T-helper 2 cell treated with Interferon-gamma antibody and Interleukin-4, amounts not matched to agents 5 μg/mL and 100 μg/mL, for 36 hours (primary cell): ENCODE results near the gene ZDHHC11B.
"Not testable (repeated sequence)": the region's sequence is repeated elsewhere in the genome, so short reads cannot be mapped to it uniquely, and the experiment has no call there.

Source experiments
- DNase-seq: peaks from one replicate; pipeline ENCODE4 v3.0.0; 2021; ENCODE audit warnings: low spot score
- H3K27ac Mint-ChIP-seq: one replicate; pipeline ENCODE4 v1.8.0; 2021; ENCODE audit warnings: mild to moderate bottlenecking, mixed read lengths
- H3K27me3 Mint-ChIP-seq: one replicate; pipeline ENCODE4 v1.8.0; 2021; ENCODE audit warnings: low read depth, mixed read lengths
- H3K36me3 Mint-ChIP-seq: one replicate; pipeline ENCODE4 v1.8.0; 2021; ENCODE audit warnings: low read depth, mixed read lengths
- H3K4me1 Mint-ChIP-seq: one replicate; pipeline ENCODE4 v1.8.0; 2021; ENCODE audit warnings: low read depth, mixed read lengths
- H3K4me3 Mint-ChIP-seq: one replicate; pipeline ENCODE4 v1.8.0; 2022; ENCODE audit warnings: mild to moderate bottlenecking, moderate library complexity, mixed read lengths
- H3K9me3 Mint-ChIP-seq: one replicate; pipeline ENCODE4 v1.8.0; 2021; ENCODE audit warnings: mixed read lengths

Gene ZDHHC11B

DNA sequence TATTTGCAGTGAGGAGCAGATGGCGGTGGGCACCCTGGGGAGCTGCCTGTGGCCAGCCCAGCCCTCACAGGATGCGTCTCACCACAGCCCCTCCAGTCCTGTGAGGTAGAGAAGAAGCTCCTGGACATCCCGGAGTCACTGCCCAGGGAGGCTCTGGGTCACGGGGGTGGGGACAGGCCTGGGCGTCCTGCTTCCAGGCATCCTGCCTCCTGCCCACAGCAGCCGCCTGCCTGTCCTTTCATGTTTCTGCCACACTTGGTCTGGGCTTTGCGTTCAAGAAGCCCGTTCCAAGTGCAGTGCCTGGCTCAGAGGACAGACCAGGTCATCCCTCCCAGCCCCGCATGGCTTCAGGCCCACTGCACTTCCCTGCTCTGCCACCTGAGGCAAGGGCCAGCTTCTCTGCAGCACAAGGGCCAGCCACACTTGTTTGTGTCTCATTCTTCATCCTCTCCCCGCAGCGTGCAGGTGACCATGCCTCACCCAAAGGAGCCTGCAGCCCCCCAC, 38.2 kb downstream of the ZDHHC11B start:
- Mint-ChIP-seq H3K4me1 (no peaks in the 10 kb centered on the region), H3K36me3 (no peaks in the 10 kb centered on the region), H3K4me3 (no peak overlapping the region), H3K27ac (no peak overlapping the region), H3K9me3 (no peaks in the 10 kb centered on the region), H3K27me3 (peaks cover 7% of the 10 kb centered on the region)
- DNase-seq = no peak

DNA sequence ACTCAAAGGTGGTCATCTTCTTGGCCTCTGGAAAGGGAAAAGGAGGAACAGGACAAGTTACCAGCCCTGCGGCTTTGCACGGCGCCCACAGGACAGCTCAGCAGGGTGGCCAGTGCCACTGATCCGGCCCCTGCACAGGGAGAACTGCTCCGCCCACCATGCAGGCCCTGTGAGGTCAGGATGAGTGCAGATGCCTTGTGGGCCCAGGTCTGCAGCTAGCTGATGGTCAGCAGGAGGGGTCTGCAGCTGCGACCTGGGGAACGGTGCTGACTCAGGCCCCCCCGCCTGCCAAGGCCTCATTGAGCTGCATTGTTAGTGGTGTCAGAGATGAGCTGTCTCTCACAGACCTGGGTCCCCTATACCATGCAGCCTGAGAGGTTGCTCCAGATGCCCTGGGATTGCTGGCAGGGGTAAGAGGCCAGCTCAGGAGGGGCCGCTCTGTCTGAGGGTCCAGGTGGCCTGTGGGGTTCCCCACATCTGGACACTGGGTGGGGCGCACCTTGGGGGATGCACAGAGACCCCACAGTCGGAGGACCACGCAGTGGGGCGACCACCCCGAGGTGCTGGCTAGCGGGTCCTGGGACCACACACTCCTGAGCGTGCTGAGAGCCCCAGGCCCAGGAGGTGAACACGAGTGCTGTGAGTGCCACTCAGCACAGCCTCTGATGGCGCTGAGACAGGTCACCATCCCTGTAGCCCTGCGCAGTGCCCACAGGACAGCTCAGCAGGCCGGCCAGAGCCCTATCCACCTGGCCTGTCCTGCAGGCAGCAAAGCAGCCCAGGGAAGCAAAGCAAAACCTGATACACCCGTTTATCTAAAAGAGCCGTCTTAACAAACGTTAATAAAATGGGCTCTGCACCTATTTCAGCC, 39.0 kb downstream of the ZDHHC11B start:
- not testable (repeated sequence) for H3K36me3 Mint-ChIP-seq, H3K27ac Mint-ChIP-seq, H3K4me1 Mint-ChIP-seq

DNA sequence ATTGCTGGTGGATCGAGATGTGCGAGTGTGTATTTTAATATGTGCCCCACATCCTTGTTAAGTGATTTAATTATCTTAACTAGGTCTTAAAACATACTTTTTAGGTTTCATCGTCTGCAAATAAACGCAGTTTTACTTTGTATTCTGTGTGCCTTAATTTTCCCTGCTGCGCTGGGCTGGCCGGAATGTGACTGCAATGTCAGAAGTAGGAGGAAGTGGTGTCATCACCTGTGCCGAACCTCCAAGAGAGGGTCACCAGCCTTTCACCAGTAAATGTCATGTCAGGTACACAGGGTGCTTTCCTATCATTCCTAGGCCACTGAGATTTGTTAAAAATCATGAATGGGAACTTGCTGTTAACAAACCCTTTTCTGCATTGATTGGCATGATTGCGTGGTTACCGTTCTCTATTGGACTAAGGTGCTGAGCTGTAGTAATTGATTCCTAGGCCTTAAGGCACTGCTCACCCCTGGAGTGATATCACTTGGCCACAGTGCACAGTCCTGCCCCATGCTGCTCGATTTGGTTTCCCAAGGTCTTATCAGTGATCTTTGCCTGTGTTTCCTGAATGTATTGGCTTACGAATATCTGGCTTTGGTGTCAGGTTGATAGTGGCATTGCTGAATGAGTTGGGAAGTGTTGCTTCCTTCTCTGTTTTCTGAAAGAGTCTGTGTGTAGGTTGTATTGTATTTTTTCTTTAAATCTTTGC, 40.7 kb downstream of the ZDHHC11B start:
- H3K27me3 Mint-ChIP-seq = peaks cover 11% of the 10 kb centered on the region
- not testable (repeated sequence) for H3K9me3 Mint-ChIP-seq, H3K27ac Mint-ChIP-seq, H3K36me3 Mint-ChIP-seq, H3K4me3 Mint-ChIP-seq, H3K4me1 Mint-ChIP-seq, DNase-seq

More for the DNA sequence above, 39.0 kb downstream of the ZDHHC11B start:
- H3K9me3 Mint-ChIP-seq, H3K4me3 Mint-ChIP-seq, H3K27me3 Mint-ChIP-seq, DNase-seq: not testable (repeated sequence)

DNA sequence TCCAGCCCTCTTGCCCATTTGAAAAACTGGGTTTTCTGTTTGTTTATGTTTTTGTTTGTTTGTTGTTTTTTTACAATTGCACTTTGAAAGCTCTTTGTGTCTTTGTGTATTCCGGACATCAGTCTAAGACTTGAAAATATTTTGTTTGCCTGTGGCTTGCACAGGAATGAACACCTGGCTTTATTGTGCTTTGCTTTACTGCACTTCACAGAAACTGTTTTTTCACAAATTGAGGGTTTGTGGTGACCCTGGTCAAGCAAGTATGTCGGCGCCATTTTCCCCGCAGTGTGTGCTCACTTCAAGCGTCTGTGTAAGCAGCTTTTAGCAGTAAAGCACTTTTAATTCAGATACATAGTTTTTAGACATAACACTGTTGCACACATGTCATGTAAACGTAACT, 42.3 kb downstream of the ZDHHC11B start:
- peaks cover 14% of the 10 kb centered on the region for H3K27me3 Mint-ChIP-seq
- not testable (repeated sequence) for H3K9me3 Mint-ChIP-seq, H3K4me3 Mint-ChIP-seq, DNase-seq, H3K36me3 Mint-ChIP-seq, H3K27ac Mint-ChIP-seq, H3K4me1 Mint-ChIP-seq

DNA sequence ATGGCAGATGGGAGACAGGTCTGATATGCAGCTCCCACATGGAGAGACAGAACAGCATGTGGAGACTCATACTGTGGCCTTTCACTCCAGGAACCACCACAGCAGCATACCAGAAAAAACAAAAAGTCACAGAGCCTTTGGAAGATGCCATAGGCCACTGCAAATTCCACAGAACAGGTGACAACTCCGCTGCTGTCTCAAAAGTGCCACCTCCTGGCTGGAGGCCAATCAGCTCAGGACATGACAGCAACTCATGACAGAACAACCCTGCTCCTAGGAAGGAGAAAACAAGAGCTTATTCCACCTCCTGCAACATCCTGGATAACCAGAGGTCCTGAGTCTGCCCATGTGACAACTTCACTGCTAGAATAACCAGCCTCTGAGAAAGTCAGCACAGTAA, 50.4 kb downstream of the ZDHHC11B start:
- DNase-seq, H3K9me3 Mint-ChIP-seq, H3K4me3 Mint-ChIP-seq, H3K36me3 Mint-ChIP-seq, H3K27ac Mint-ChIP-seq, H3K4me1 Mint-ChIP-seq: not testable (repeated sequence)
- peaks cover 12% of the 10 kb centered on the region for H3K27me3 Mint-ChIP-seq

DNA sequence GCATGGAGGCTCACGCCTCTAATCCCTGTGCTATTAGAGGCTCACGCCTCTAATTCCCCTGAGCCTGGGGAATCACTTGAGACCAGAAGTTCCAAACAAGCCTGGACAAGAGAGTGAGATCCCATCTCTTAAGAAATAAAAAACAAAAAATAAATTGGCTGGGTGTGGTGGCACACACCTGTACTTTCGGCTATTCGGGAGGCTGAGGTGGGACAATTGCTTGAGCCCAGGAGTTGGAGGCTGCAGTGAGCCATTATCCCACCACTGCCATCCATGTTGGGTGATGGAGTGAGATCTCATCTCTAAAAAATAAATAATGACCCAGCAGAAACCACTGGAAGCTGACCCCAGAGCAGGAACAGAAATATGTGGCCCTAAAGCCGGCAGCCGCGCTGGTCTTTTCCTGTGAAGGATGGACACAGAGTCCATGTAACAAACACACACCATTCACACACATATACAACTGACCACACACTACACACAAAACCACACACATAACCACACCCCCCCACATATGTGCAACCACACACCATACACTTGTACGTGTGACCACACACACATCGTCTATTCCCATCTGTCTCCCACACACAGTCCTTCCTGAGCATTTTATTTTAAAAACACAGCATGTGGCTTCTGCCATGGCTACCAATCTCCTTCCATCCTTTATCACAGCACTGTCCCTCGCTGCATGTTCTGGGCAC, 51.6 kb downstream of the ZDHHC11B start:
- not testable (repeated sequence) for H3K4me3 Mint-ChIP-seq, H3K9me3 Mint-ChIP-seq, H3K4me1 Mint-ChIP-seq, DNase-seq, H3K27ac Mint-ChIP-seq, H3K36me3 Mint-ChIP-seq
- H3K27me3 Mint-ChIP-seq = peaks cover 13% of the 10 kb centered on the region

DNA sequence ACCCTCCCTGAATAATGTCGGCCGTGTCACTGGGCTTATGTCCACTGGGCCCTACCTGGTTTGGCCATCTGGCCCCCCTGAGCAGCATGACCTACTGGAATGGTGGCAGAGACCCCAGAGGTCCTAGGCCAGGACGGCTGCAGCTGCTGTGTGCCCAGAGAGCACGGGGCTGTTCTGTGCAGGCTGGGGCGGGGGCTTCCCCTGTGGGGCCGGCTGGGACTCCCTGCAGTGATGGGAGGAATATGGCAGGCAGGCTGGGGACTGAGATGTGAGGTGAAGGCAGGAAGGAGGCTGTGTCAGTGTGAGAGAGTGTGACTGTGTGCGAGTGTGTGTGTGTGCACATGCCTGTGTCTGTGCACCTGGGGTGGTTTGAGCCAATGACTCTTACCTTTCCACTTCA, 55.3 kb downstream of the ZDHHC11B start:
- not testable (repeated sequence) for H3K36me3 Mint-ChIP-seq, H3K27ac Mint-ChIP-seq, DNase-seq, H3K4me1 Mint-ChIP-seq, H3K9me3 Mint-ChIP-seq, H3K4me3 Mint-ChIP-seq
- peaks cover 15% of the 10 kb centered on the region for H3K27me3 Mint-ChIP-seq

DNA sequence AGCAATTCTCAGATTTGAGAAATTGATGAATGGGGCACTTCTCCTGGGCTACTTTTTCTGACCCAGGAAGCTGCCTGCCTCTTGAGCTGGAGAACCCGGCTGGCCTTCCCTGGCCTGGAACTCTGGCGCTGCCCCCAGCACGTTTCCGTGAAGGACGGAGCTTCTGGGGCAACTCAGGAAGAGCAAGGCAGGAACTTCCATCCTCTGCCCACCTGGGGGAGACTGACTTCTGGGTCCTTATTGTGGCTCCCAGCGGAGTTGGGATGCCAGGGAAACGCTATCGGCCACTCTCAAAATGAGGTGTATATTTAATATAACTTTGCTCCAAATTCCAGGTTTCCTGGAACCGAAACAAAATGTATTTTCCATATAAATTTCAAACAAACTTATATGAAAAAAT, 57.4 kb downstream of the ZDHHC11B start:
- not testable (repeated sequence) for H3K4me1 Mint-ChIP-seq, H3K9me3 Mint-ChIP-seq, H3K36me3 Mint-ChIP-seq, H3K4me3 Mint-ChIP-seq, H3K27ac Mint-ChIP-seq, DNase-seq
- H3K27me3 Mint-ChIP-seq = peaks cover 15% of the 10 kb centered on the region

DNA sequence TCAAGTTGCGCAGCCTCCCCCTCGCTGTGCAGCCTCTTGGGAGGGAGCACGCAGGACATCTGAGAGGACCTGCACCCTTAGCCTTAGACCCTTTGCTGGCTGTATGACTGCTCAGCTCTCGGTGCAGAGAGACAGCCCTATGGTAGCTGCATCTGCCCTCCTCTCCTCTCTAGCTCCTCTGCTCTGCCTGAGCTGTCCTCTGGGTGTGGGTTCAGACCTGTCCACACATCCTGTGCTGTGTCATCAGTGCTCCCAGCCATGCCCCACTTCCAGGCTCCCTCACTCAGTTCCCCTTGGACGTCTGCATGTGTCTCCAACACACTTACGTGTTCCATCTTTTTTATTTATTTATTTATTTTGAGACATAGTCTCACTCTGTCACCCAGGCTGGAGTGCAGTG, 60.7 kb downstream of the ZDHHC11B start:
- H3K27ac Mint-ChIP-seq, H3K36me3 Mint-ChIP-seq, H3K4me1 Mint-ChIP-seq, DNase-seq, H3K4me3 Mint-ChIP-seq: not testable (repeated sequence)
- Mint-ChIP-seq H3K27me3 (peaks cover 23% of the 10 kb centered on the region), H3K9me3 (peaks cover 13% of the 10 kb centered on the region)

DNA sequence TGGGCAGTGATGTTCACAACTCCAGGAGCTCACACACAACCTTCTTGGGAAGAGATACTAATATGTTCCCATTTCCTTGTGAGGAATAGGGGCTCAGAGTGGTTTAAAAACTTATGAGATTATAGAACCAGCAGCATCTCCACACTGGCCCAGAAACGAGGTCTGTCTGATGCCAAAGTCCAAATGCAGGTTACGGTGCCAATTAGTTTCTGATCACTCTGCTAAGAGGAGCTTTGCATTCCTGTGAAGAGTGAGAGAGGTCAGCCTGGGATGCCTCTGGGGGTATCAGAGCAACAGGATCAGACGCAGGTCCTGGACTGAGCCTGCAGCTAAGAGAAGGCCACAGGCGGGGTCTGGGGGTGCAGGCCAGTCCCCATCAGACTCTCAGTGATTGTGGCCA, 61.2 kb downstream of the ZDHHC11B start:
- Mint-ChIP-seq H3K27me3 (peaks cover 27% of the 10 kb centered on the region), H3K9me3 (peaks cover 19% of the 10 kb centered on the region)
- not testable (repeated sequence) for H3K4me1 Mint-ChIP-seq, H3K27ac Mint-ChIP-seq, DNase-seq, H3K4me3 Mint-ChIP-seq, H3K36me3 Mint-ChIP-seq

DNA sequence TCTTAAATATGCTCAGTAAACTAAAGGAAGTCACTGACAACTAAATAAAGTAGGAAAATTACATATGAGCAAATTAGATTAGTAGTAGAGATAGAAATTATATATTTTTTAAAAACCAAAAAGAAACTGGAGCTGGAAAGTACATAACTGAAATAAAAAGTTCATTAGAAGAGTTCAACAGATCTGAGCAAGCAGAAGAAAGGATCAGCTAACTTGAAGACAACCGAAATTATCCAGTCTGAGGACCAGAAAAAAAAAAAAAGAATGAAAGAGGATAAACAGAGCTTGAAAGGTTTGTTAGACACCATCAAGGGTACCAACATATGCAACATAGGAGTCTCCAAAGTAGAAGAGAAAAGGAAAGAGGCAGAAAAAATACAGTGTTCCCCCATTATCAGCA, 65.2 kb downstream of the ZDHHC11B start:
- H3K9me3 Mint-ChIP-seq = peaks cover 23% of the 10 kb centered on the region
- H3K4me1 Mint-ChIP-seq, H3K27ac Mint-ChIP-seq, H3K4me3 Mint-ChIP-seq, H3K36me3 Mint-ChIP-seq, DNase-seq: not testable (repeated sequence)
- H3K27me3 Mint-ChIP-seq = peaks cover 25% of the 10 kb centered on the region

DNA sequence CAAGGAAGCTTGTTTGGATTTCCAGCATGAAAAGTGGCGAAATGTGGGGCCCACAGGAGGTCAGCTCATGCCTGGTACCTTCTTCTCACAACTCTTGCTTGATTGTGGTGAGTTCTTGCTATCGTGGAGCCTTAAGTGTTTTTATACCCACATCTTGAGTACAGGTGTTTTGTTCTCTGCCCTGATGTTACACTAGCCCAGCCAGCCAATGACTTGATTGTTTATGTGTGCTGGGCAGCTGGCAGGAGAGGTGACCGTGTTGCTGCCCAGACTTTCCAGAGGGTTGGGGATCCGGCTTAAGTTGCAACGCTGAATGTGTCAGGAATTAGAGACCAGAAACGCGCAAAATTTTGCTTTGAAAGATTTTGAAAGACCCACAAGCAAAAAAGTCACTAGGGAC, 67.4 kb downstream of the ZDHHC11B start:
- Mint-ChIP-seq H3K36me3 (peaks cover 3% of the 10 kb centered on the region), H3K27me3 (peaks cover 30% of the 10 kb centered on the region), H3K4me3 (no peak overlapping the region), H3K27ac (no peak overlapping the region), H3K9me3 (peaks cover 23% of the 10 kb centered on the region), H3K4me1 (no peaks in the 10 kb centered on the region)
- DNase-seq = no peak

DNA sequence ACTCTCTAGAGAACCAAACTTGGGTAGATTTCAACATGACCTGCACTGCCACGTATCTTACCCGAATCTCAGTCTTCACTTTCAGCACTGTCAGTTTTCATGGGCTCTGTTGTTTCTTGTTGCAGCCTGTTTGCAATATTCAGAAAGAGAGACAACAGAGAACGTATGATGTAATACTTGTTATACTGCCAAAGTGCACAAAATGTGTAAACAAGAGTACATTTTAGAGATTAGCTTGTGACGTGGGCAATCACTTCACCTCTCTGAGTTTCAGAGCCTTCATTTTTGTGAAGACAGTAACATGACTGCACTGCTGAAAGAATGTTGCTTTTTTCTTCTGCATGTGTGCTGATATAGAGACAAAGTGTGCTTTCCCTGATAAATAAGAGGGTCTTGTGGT, 67.8 kb downstream of the ZDHHC11B start:
- not testable (repeated sequence) for DNase-seq, H3K27ac Mint-ChIP-seq, H3K36me3 Mint-ChIP-seq, H3K4me1 Mint-ChIP-seq, H3K4me3 Mint-ChIP-seq
- H3K9me3 Mint-ChIP-seq = peaks cover 23% of the 10 kb centered on the region
- peaks cover 30% of the 10 kb centered on the region for H3K27me3 Mint-ChIP-seq

DNA sequence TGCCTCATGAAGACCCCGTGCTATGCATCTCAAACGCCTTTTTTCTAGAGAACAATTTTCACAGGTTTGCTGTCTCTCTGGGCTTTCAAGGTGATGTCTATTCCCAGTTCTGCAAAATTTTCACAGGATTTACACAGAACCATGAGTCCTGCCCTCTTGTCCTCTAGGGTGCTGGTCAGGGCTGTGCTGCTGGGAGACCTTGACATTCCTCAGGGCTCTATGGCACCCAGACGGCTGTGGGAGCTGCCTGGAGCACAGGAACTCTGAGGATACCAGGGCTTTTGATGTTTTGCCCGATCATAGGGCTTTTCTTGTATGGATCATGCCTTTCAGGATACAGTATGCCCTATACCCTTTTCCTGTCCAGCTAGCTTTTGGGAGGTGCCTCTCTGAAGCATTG, 68.9 kb downstream of the ZDHHC11B start:
- Mint-ChIP-seq H3K9me3 (peaks cover 23% of the 10 kb centered on the region), H3K27me3 (peaks cover 29% of the 10 kb centered on the region)
- not testable (repeated sequence) for H3K27ac Mint-ChIP-seq, DNase-seq, H3K4me3 Mint-ChIP-seq, H3K36me3 Mint-ChIP-seq, H3K4me1 Mint-ChIP-seq
